Stomach smooth muscle (tissue), 2 donors: Measurements from ENCODE around the gene GLTP.
"Not testable (repeated sequence)": the region's sequence is repeated elsewhere in the genome, so short reads cannot be mapped to it uniquely, and the experiment has no call there.

ENCODE experiments used
- H3K27ac ChIP-seq: one replicate; pipeline ENCODE4 v1.7.0; 2013; ENCODE audit warnings: mild to moderate bottlenecking, low read length, inconsistent platforms
- H3K27me3 ChIP-seq, 2 donors: one replicate each; pipeline ENCODE4 v1.7.0; 2013; ENCODE audit warnings: low read length in 2 of 2; ENCODE audit not compliant: insufficient read depth in 2 of 2, control insufficient read depth in 1 of 2
- H3K36me3 ChIP-seq, 2 donors: one replicate each; pipeline ENCODE4 v1.7.0; 2013; ENCODE audit warnings: low read length in 2 of 2; ENCODE audit not compliant: control insufficient read depth in 2 of 2, insufficient read depth in 2 of 2
- H3K4me1 ChIP-seq: one replicate; pipeline ENCODE4 v1.7.0; 2013; ENCODE audit warnings: low read length; ENCODE audit not compliant: control insufficient read depth, insufficient read depth
- H3K4me3 ChIP-seq, 2 donors: one replicate each; pipeline ENCODE4 v1.7.0; 2013; ENCODE audit warnings: low read length in 2 of 2
- H3K9ac ChIP-seq, 2 donors: one replicate each; pipeline ENCODE4 v1.7.0; 2013; ENCODE audit warnings: low read length in 2 of 2, mild to moderate bottlenecking in 1 of 2
- H3K9me3 ChIP-seq, 2 donors: one replicate each; pipeline ENCODE4 v1.7.0; 2013; ENCODE audit warnings: low read length in 2 of 2; ENCODE audit not compliant: control insufficient read depth in 2 of 2
- donor health status: healthy.
- donor health status: Pancreatic carcinoma.

GLTP gene

GRCh38 chr12:109860977-109861376, 19.4 kb downstream of the GLTP start:
- peaks cover 24 to 25% of the 10 kb centered on the region in 2 donors for H3K36me3 ChIP-seq
- no peak overlapping the region for H3K4me3 ChIP-seq
- no peaks in the 10 kb centered on the region for H3K27me3 ChIP-seq
- no peak overlapping the region for H3K27ac ChIP-seq
- H3K9ac ChIP-seq = no peak overlapping the region
- H3K9me3 ChIP-seq = no peaks in the 10 kb centered on the region
- peaks cover 4% of the 10 kb centered on the region for H3K4me1 ChIP-seq

- Histone ChIP-seq H3K36me3 (peaks cover 27 to 39% of the 10 kb centered on the region in 2 donors), H3K4me1 (no peaks in the 10 kb centered on the region), H3K4me3 (no peak overlapping the region), H3K27me3 (no peaks in the 10 kb centered on the region), H3K9ac (no peak overlapping the region), H3K27ac (no peak overlapping the region), H3K9me3 (no peaks in the 10 kb centered on the region)
Observed at GRCh38 chr12:109858764-109859163, 21.6 kb downstream of the GLTP start.

- Histone ChIP-seq H3K4me3 (no peak overlapping the region), H3K27me3 (no peaks in the 10 kb centered on the region), H3K27ac (no peak overlapping the region), H3K4me1 (no peaks in the 10 kb centered on the region), H3K9ac (no peak overlapping the region), H3K9me3 (no peaks in the 10 kb centered on the region), H3K36me3 (peaks cover 27 to 40% of the 10 kb centered on the region in 2 donors)
Observed at GRCh38 chr12:109857715-109858114, 22.6 kb downstream of the GLTP start.

- Histone ChIP-seq H3K36me3 (peaks cover 30 to 40% of the 10 kb centered on the region in 2 donors), H3K4me1 (no peaks in the 10 kb centered on the region), H3K4me3 (no peak overlapping the region)
Observed at GRCh38 chr12:109855377-109855776, 25.0 kb downstream of the GLTP start.

GRCh38 chr12:109850518-109850917, 29.8 kb downstream of the GLTP start:
- not testable (repeated sequence) for H3K9me3 ChIP-seq, H3K27ac ChIP-seq, H3K4me3 ChIP-seq, H3K9ac ChIP-seq, H3K27me3 ChIP-seq, H3K4me1 ChIP-seq
- H3K36me3 ChIP-seq = peaks cover 2 to 18% of the 10 kb centered on the region in 2 donors

More at GRCh38 chr12:109855377-109855776, 25.0 kb downstream of the GLTP start:
- H3K9me3 ChIP-seq = no peaks in the 10 kb centered on the region
- H3K27ac ChIP-seq = no peak overlapping the region
- H3K9ac ChIP-seq = no peak overlapping the region
- no peaks in the 10 kb centered on the region for H3K27me3 ChIP-seq

GRCh38 chr12:109847142-109847735, 33.1 kb downstream of the GLTP start:
- Histone ChIP-seq H3K36me3 (peaks cover 0 to 3% of the 10 kb centered on the region in 2 donors), H3K9ac (no peak overlapping the region), H3K27ac (no peak overlapping the region), H3K4me3 (no peak overlapping the region), H3K4me1 (peaks cover 4% of the 10 kb centered on the region), H3K27me3 (no peaks in the 10 kb centered on the region), H3K9me3 (no peaks in the 10 kb centered on the region)

- H3K4me1 ChIP-seq = peaks cover 4% of the 10 kb centered on the region
- no peaks in the 10 kb centered on the region for H3K36me3 ChIP-seq
- peak overlapping the region in 1 of 2 donors; percentile 66 for H3K9ac ChIP-seq
- H3K4me3 ChIP-seq = peak overlapping the region in 1 of 2 donors; percentile 52
- no peaks in the 10 kb centered on the region for H3K9me3 ChIP-seq
- H3K27me3 ChIP-seq = no peaks in the 10 kb centered on the region
- H3K27ac ChIP-seq = no peak overlapping the region
Observed at GRCh38 chr12:109845824-109846205, 34.5 kb downstream of the GLTP start.

GRCh38 chr12:109844983-109845823, 35.1 kb downstream of the GLTP start:
- no peaks in the 10 kb centered on the region for H3K36me3 ChIP-seq
- H3K27ac ChIP-seq = no peak overlapping the region
- peak overlapping the region; percentile 52 to 66 for H3K4me3 ChIP-seq
- no peaks in the 10 kb centered on the region for H3K27me3 ChIP-seq
- no peaks in the 10 kb centered on the region for H3K9me3 ChIP-seq
- peak overlapping the region in 1 of 2 donors; percentile 66 for H3K9ac ChIP-seq
- peaks cover 4% of the 10 kb centered on the region for H3K4me1 ChIP-seq

- Histone ChIP-seq H3K9ac (no peak overlapping the region), H3K36me3 (no peaks in the 10 kb centered on the region), H3K27ac (no peak overlapping the region), H3K27me3 (no peaks in the 10 kb centered on the region), H3K9me3 (no peaks in the 10 kb centered on the region), H3K4me1 (peaks cover 4% of the 10 kb centered on the region), H3K4me3 (no peak overlapping the region)
Observed at GRCh38 chr12:109844091-109844490, 36.2 kb downstream of the GLTP start.

GRCh38 chr12:109842021-109842420, 38.3 kb downstream of the GLTP start:
- H3K9ac ChIP-seq = no peak overlapping the region
- H3K4me1 ChIP-seq = peaks cover 4% of the 10 kb centered on the region
- H3K36me3 ChIP-seq = no peaks in the 10 kb centered on the region
- no peak overlapping the region for H3K4me3 ChIP-seq
- H3K27ac ChIP-seq = no peak overlapping the region
- no peaks in the 10 kb centered on the region for H3K27me3 ChIP-seq
- H3K9me3 ChIP-seq = no peaks in the 10 kb centered on the region

GRCh38 chr12:109841356-109841755, 39.0 kb downstream of the GLTP start:
- peaks cover 4% of the 10 kb centered on the region for H3K4me1 ChIP-seq
- H3K36me3 ChIP-seq = no peaks in the 10 kb centered on the region
- no peak overlapping the region for H3K9ac ChIP-seq
- no peak overlapping the region for H3K27ac ChIP-seq
- no peak overlapping the region for H3K4me3 ChIP-seq
- H3K9me3 ChIP-seq = no peaks in the 10 kb centered on the region
- no peaks in the 10 kb centered on the region for H3K27me3 ChIP-seq
